ENCODE measurements around the gene PEMT.

GRCh38 chr17:17551361-17551760, 40.1 kb downstream of the PEMT start:
- TF ChIP-seq POLR2A (IDR thresholded peaks at IDR 0.05) (no peak), EP300 (IDR thresholded peaks at IDR 0.05; ENCODE audit: low read depth) (no peak), CTCF (IDR thresholded peaks at IDR 0.05) (no peak)

Data from transverse colon (tissue), 3 donors.